Psoas muscle (tissue), 8 donors: Measurements from ENCODE around the gene ULK4. TPM values are rescaled to one million over a fixed set of nuclear protein-coding genes. Genes with fewer than 3 reads are reported as not detected.
"Not testable (repeated sequence)": the region's sequence is repeated elsewhere in the genome, so short reads cannot be mapped to it uniquely, and the experiment has no call there.

Experiments
- ATAC-seq, 4 donors: fragments of 200-7000 bp; cut with Tn5 transposase; one replicate each; pipeline ENCODE4 v1.9.1; 2020; ENCODE audit warnings: moderate library complexity in 3 of 4, mild to moderate bottlenecking in 2 of 4
- DNase-seq, 2 donors: peaks; one replicate each; pipeline ENCODE4 v3.0.0-alpha.2; 2020
- H3K27ac ChIP-seq: fragments of 200-600 bp; one replicate; pipeline ENCODE4 v1.8.0; 2022
- H3K27me3 ChIP-seq, 3 donors: fragments of 200-600 bp in 1 of 3; one replicate each; pipeline versions ENCODE4 v1.6.1 to v1.8.0; 2013 to 2022; ENCODE audit warnings: low read length in 2 of 3, mild to moderate bottlenecking in 2 of 3, moderate library complexity in 1 of 3; ENCODE audit not compliant: insufficient read depth in 3 of 3
- H3K36me3 ChIP-seq, 2 donors: fragments of 200-600 bp in 1 of 2; one replicate each; pipeline versions ENCODE4 v1.6.1 to v1.8.0; 2013 to 2022; ENCODE audit warnings: low read depth in 1 of 2, mild to moderate bottlenecking in 1 of 2, moderate library complexity in 1 of 2; ENCODE audit not compliant: insufficient read depth in 1 of 2
- H3K4me1 ChIP-seq: fragments of 200-600 bp; one replicate; pipeline ENCODE4 v1.8.0; 2022
- H3K4me3 ChIP-seq: fragments of 200-600 bp; one replicate; pipeline ENCODE4 v1.8.0; 2022; ENCODE audit warnings: mild to moderate bottlenecking
- H3K9me3 ChIP-seq: fragments of 200-600 bp; one replicate; pipeline ENCODE4 v1.8.0; 2022
- WGBS, 3 donors: extraction: QIAGEN DNeasy Blood & Tissue Kit; methylation state at CpG; one replicate each; pipeline versions ENCODE4 v1.1.6 to v1.1.7; 2013; 5-methylcytosine and 5-hydroxymethylcytosine counted together
- intact Hi-C, 2 donors: fragments of 100-400 bp; cut with DNase I; formaldehyde crosslinking; loops; one replicate each; pipeline versions ENCODE4 v1.11.0 to v1.14.2; 2022
- polyA plus RNA-seq, 3 donors: library from polyadenylated mRNA; stranded (reverse); fragments of 200-250 nt; gene quantifications; one replicate each; pipeline ENCODE4 v1.2.3, GENCODE V29; 2013
- total RNA-seq, 4 donors: library from RNA; stranded (reverse); fragmentation: NEBNext Ultra II Directional in 2 of 4; extraction: Animal tissue kit (Norgen Biotek cat#: 25700) in 2 of 4; gene quantifications; one replicate each; pipeline versions ENCODE4 v1.2.1 to v1.2.4, GENCODE V29; 2021 to 2023
- TF ChIP-seq, protein P1 (sequence below): fragments of 200-600 bp; IDR thresholded peaks from one replicate; pipeline ENCODE4 v1.8.0; 2022; ENCODE audit warnings: antibody characterized with exemption
- donor health status: healthy with polysubstance abuse.
- donor health status: DM: no; HTN: no; CAD: no; lungs with moderate emphysema.
- donor health status: Bipolar disorder and iron deficiency.
- donor health status: healthy.
- donor health status: DM: yes; HTN: yes; CAD: no.
- donor health status: DM: no; HTN: no; CAD: no.
- donor health status: DM: no; HTN: no; CAD: no.
- donor health status: DM: yes; HTN: yes; CAD: no.

Gene ULK4
- total and polyA plus RNA-seq, 7 donors, result 0.61 to 3.2 (median 1.0) TPM

DNA sequence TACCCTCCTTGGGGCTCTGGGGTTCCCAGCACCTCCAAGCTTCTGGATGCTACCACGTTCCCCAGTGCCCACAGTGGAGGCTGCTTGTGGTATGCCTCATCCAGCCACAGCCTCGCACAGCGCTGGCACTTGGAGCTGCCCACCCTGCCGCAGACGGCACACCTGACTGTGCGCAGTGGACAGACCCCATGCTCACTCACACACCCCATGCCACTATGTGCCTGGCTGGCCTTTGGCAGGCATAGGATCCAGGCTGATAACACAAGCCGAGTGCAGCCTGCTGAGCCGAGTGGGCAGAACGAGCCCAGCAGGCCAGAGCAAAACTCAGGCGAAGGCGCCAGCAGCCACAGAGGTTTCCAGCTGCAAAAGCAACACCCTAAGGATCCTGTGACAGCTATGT lies 311.5 kb downstream of the ULK4 start:
- 84 to 89% (median 85%) methylated on average over 11 of the region's 11 CpGs for WGBS, 3 donors
- H3K27me3 ChIP-seq, result no peaks in the 10 kb centered on the region
- no peak for ATAC-seq
- H3K27ac ChIP-seq, result no peak overlapping the region
- DNase-seq, result no peak
- intact Hi-C loops, result no loop called here
- no peaks in the 10 kb centered on the region for H3K36me3 ChIP-seq
- TF ChIP-seq, protein P1, sequence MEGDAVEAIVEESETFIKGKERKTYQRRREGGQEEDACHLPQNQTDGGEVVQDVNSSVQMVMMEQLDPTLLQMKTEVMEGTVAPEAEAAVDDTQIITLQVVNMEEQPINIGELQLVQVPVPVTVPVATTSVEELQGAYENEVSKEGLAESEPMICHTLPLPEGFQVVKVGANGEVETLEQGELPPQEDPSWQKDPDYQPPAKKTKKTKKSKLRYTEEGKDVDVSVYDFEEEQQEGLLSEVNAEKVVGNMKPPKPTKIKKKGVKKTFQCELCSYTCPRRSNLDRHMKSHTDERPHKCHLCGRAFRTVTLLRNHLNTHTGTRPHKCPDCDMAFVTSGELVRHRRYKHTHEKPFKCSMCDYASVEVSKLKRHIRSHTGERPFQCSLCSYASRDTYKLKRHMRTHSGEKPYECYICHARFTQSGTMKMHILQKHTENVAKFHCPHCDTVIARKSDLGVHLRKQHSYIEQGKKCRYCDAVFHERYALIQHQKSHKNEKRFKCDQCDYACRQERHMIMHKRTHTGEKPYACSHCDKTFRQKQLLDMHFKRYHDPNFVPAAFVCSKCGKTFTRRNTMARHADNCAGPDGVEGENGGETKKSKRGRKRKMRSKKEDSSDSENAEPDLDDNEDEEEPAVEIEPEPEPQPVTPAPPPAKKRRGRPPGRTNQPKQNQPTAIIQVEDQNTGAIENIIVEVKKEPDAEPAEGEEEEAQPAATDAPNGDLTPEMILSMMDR, result no peak
- H3K9me3 ChIP-seq, result no peaks in the 10 kb centered on the region
- no peak overlapping the region for H3K4me3 ChIP-seq
- H3K4me1 ChIP-seq, result no peaks in the 10 kb centered on the region

DNA sequence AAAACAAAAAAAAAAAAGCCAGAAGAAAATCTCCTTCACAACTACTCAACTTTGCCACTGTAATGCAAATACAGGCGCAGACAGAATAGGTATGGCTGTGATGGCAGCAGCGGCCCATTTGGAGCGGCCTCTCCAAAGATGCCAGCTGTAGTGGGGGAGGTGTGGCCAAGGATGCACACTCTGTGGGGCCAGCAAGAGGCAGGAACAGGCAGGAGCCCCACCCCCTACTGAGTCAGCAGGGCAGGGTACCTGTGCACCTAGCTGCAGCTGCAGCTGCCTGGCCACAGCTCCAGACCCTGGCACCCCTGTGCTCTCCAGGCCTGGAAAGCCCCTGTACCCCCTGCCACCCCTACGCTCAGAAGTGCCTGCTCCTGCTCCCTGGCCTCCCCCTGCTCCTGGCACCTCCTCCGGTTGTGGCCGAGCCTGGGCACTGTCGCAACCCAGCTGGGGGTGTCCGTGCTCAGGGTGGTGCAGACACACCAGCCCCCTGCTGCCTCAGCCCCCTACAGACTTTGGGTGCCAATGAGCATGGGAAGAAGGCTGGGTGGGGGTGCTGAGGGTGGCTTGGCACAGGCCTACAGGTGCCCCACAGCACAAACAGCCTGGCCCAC lies 312.7 kb downstream of the ULK4 start:
- no peak overlapping the region for H3K27ac ChIP-seq
- H3K4me1 ChIP-seq, result no peaks in the 10 kb centered on the region
- H3K9me3 ChIP-seq, result no peaks in the 10 kb centered on the region
- no peaks in the 10 kb centered on the region for H3K27me3 ChIP-seq
- no peak for DNase-seq
- intact Hi-C loops, result loop anchor here in 1 of 2 donors (5.0 kb wide), 1 partner anchor 492 kb away; no protein-coding TSS in a partner anchor
- no peak overlapping the region for H3K4me3 ChIP-seq
- ATAC-seq, result no peak
- no peaks in the 10 kb centered on the region for H3K36me3 ChIP-seq
- 94 to 97% (median 95%) methylated on average over 8 of the region's 8 CpGs for WGBS, 3 donors
- TF ChIP-seq, protein P1, result no peak

DNA sequence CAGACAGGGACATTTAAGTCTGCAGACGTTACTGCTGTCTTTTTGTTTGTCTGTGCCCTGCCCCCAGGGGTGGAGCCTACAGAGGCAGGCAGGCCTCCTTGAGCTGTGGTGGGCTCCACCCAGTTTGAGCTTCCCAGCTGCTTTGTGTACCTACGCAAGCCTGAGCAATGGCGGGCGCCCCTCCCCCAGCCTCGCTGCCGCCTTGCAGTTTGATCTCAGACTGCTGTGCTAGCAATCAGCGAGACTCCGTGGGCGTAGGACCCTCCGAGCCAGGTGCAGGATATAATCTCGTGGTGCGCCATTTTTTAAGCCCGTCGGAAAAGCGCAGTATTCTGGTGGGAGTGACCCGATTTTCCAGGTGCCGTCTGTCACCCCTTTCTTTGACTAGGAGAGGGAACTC lies 314.2 kb downstream of the ULK4 start:
- ATAC-seq, H3K4me1 ChIP-seq, H3K4me3 ChIP-seq, H3K27me3 ChIP-seq, H3K36me3 ChIP-seq, H3K9me3 ChIP-seq, DNase-seq, H3K27ac ChIP-seq: not testable (repeated sequence)
- 95 to 98% (median 97%) methylated on average over 6 to 14 of the region's 17 CpGs for whole genome bisulfite sequencing, 3 donors
- intact Hi-C loops, result loop anchor here in 1 of 2 donors (5.0 kb wide), 1 partner anchor 490 kb away; no protein-coding TSS in a partner anchor

DNA sequence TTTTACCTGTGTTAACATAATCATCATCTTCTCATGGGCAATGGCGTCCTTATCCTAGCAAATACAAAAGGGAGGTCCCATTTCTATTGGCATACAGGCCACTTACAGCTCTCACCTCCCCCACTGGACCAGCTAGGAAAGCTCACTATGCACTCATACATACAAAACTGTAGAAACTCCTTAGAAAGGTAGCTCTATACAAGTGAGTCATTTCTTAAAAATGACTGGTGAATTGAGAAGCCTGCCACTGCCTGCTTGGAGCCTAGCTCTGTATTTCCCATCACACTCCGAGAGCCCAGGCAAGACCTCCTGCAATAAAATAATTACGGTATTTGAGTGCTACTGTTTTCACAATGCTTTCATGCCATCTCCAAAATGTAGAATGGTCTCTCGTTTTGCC lies 321.8 kb downstream of the ULK4 start:
- DNase-seq (no peak), ATAC-seq (no peak)
- Histone ChIP-seq H3K4me1 (no peaks in the 10 kb centered on the region), H3K27me3 (no peaks in the 10 kb centered on the region), H3K27ac (no peak overlapping the region), H3K9me3 (no peaks in the 10 kb centered on the region), H3K36me3 (no peaks in the 10 kb centered on the region), H3K4me3 (no peak overlapping the region)
- 86 to 94% (median 88%) methylated on average over 4 of the region's 4 CpGs for WGBS, 3 donors
- intact Hi-C loops, result no loop called here
- TF ChIP-seq, protein P1, result no peak

DNA sequence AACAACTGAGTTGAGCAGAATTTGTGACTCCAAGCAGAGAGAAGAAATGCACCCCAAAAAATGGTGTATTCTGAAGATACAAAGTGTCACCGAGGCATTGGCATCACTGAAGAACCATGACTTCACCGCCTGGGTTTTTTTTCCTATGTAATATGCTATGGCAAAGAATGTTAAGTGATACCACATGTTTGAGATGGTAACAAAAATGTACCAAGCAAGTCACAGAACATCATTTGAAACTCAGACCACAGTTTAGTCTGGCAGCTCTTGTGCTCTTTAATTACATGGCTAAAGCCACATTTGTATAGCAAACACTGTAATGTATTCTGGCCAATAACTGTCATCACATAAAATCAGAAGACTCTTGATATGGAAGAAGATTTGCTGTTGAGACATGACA lies 323.5 kb downstream of the ULK4 start:
- Histone ChIP-seq H3K27ac (no peak overlapping the region), H3K9me3 (no peaks in the 10 kb centered on the region), H3K36me3 (no peaks in the 10 kb centered on the region), H3K4me3 (no peak overlapping the region), H3K4me1 (no peaks in the 10 kb centered on the region), H3K27me3 (no peaks in the 10 kb centered on the region)
- intact Hi-C loops, result no loop called here
- WGBS, 3 donors, result 73 to 85% (median 82%) methylated on average over 2 of the region's 2 CpGs
- ATAC-seq, result no peak
- no peak for DNase-seq
- TF ChIP-seq, protein P1, result no peak
